NCI-H82 (cell line): ENCODE measurements around the gene CD22.
A peak's percentile ranks its signal among the peaks of the same experiment; 100 is the strongest.

Experiments used
- DNase-seq: peaks from one replicate; lab custom pipeline; 2025; lab: John Stamatoyannopoulos, UW

Gene CD22

GRCh38 chr19:35314031-35314430, 15.0 kb upstream of the CD22 start:
- no peak for DNase-seq

GRCh38 chr19:35314858-35315470, 14.0 kb upstream of the CD22 start:
- no peak for DNase-seq

GRCh38 chr19:35315883-35316282, 13.1 kb upstream of the CD22 start:
- no peak for DNase-seq

- DNase-seq = no peak
Observed at GRCh38 chr19:35316560-35316959, 12.4 kb upstream of the CD22 start.

GRCh38 chr19:35317464-35318043, 11.4 kb upstream of the CD22 start:
- no peak for DNase-seq

GRCh38 chr19:35318679-35319448, 10.1 kb upstream of the CD22 start:
- no peak for DNase-seq

- DNase-seq = no peak
Observed at GRCh38 chr19:35320065-35320713, 8.8 kb upstream of the CD22 start.

GRCh38 chr19:35321291-35321690, 7.7 kb upstream of the CD22 start:
- no peak for DNase-seq

GRCh38 chr19:35322014-35322413, 7.0 kb upstream of the CD22 start:
- DNase-seq = no peak

- DNase-seq = peak; percentile 43
Observed at GRCh38 chr19:35327642-35328041, 1.3 kb upstream of the CD22 start.

- DNase-seq = no peak
Observed at GRCh38 chr19:35329323-35329722, 336 bp downstream of the CD22 start.

GRCh38 chr19:35330475-35330874, 1.5 kb downstream of the CD22 start:
- no peak for DNase-seq

GRCh38 chr19:35331551-35332214, 2.7 kb downstream of the CD22 start:
- no peak for DNase-seq

GRCh38 chr19:35332817-35333216, 3.8 kb downstream of the CD22 start:
- DNase-seq = no peak

GRCh38 chr19:35334144-35334753, 5.3 kb downstream of the CD22 start:
- no peak for DNase-seq

GRCh38 chr19:35336166-35336955, 7.4 kb downstream of the CD22 start:
- no peak for DNase-seq

GRCh38 chr19:35337097-35337983, 8.4 kb downstream of the CD22 start:
- no peak for DNase-seq

- DNase-seq = no peak
Observed at GRCh38 chr19:35337984-35338296, 9.0 kb downstream of the CD22 start.

GRCh38 chr19:35340431-35340830, 11.4 kb downstream of the CD22 start:
- no peak for DNase-seq

- no peak for DNase-seq
Observed at GRCh38 chr19:35341006-35341405, 12.0 kb downstream of the CD22 start.
